GM10266 (cell line): ENCODE results near the gene DCANP1.

ENCODE experiments used
- DNase-seq: peaks from one replicate; pipeline ENCODE4 v3.0.0; 2012; ENCODE audit errors: extremely low spot score
- CTCF ChIP-seq: IDR thresholded peaks from 2 replicates; pipeline ENCODE4 v1.5.1; 2012; ENCODE audit warnings: mild to moderate bottlenecking, low read depth; ENCODE audit not compliant: control insufficient read depth, insufficient read depth; ENCODE audit errors: missing control alignments

DCANP1 gene

GRCh38 chr5:135477613-135478066 is 30.5 kb upstream of the DCANP1 start:
- no peak for TF ChIP-seq CTCF
- no peak for DNase-seq

- no peak for TF ChIP-seq CTCF
- DNase-seq: no peak
Observed at GRCh38 chr5:135476615-135477581, 29.8 kb upstream of the DCANP1 start.

GRCh38 chr5:135473956-135474670 is 27.0 kb upstream of the DCANP1 start:
- no peak for TF ChIP-seq CTCF
- no peak for DNase-seq

GRCh38 chr5:135472141-135472540 is 25.0 kb upstream of the DCANP1 start:
- DNase-seq: no peak
- TF ChIP-seq CTCF: no peak

- no peak for DNase-seq
Observed at GRCh38 chr5:135471726-135472125, 24.6 kb upstream of the DCANP1 start.

GRCh38 chr5:135469911-135470310 is 22.8 kb upstream of the DCANP1 start:
- DNase-seq: no peak
- no peak for TF ChIP-seq CTCF

More at GRCh38 chr5:135471726-135472125, 24.6 kb upstream of the DCANP1 start:
- TF ChIP-seq CTCF: no peak
